Measurements from ENCODE around the gene CASP10.
"Not testable (repeated sequence)": the region's sequence is repeated elsewhere in the genome, so short reads cannot be mapped to it uniquely, and the experiment has no call there.

Gene CASP10

DNA sequence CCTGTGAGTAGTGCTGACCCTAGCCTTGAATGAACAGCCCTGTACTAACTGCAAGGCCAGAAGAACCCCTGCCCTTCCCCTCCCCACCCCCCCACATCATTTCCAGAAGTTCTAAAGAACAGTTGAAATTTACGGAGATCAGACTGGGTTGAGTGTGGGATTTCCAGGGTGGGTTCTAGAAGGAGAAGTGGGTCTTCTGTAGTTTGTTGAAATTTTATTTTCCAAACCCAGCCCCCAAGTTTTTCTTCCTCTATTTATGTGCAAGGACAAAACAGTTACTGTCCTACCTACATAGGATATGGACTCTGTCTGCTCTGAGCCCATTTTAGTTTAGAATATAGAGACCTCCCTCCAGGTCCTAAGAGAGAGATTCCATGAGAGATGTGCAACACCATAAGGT is 26.3 kb upstream of the CASP10 start:
- DNase-seq (ENCODE audit: low spot score) (no peak), ATAC-seq (ENCODE audit: low read depth) (no peak)
- Histone ChIP-seq H3K4me3 (ENCODE audit: severe bottlenecking) (no peak overlapping the region), H3K27ac (ENCODE audit: poor library complexity, severe bottlenecking) (peak overlapping the region; percentile 54), H3K27me3 (ENCODE audit: insufficient read depth, poor library complexity, severe bottlenecking) (no peaks in the 10 kb centered on the region), H3K4me1 (ENCODE audit: insufficient read depth, poor library complexity, severe bottlenecking) (peaks cover 17% of the 10 kb centered on the region), H3K9me3 (ENCODE audit: severe bottlenecking) (no peaks in the 10 kb centered on the region), H3K36me3 (ENCODE audit: low read depth) (peaks cover 64% of the 10 kb centered on the region)
- TF ChIP-seq CTCF (IDR thresholded peaks at IDR 0.05; ENCODE audit: poor library complexity, severe bottlenecking): no peak

- Histone ChIP-seq H3K36me3 (ENCODE audit: low read depth) (peaks cover 63% of the 10 kb centered on the region), H3K27ac (ENCODE audit: poor library complexity, severe bottlenecking) (peak overlapping the region; percentile 54), H3K4me3 (ENCODE audit: severe bottlenecking) (no peak overlapping the region), H3K27me3 (ENCODE audit: insufficient read depth, poor library complexity, severe bottlenecking) (no peaks in the 10 kb centered on the region), H3K9me3 (ENCODE audit: severe bottlenecking) (no peaks in the 10 kb centered on the region), H3K4me1 (ENCODE audit: insufficient read depth, poor library complexity, severe bottlenecking) (peaks cover 7% of the 10 kb centered on the region)
- TF ChIP-seq CTCF (IDR thresholded peaks at IDR 0.05; ENCODE audit: poor library complexity, severe bottlenecking): no peak
- DNase-seq (ENCODE audit: low spot score) (no peak), ATAC-seq (ENCODE audit: low read depth) (peak; percentile 55; the same call in 2 of the 3 replicates)
Measured at GRCh38 chr2:201157694-201158093, 25.2 kb upstream of the CASP10 start.

DNA sequence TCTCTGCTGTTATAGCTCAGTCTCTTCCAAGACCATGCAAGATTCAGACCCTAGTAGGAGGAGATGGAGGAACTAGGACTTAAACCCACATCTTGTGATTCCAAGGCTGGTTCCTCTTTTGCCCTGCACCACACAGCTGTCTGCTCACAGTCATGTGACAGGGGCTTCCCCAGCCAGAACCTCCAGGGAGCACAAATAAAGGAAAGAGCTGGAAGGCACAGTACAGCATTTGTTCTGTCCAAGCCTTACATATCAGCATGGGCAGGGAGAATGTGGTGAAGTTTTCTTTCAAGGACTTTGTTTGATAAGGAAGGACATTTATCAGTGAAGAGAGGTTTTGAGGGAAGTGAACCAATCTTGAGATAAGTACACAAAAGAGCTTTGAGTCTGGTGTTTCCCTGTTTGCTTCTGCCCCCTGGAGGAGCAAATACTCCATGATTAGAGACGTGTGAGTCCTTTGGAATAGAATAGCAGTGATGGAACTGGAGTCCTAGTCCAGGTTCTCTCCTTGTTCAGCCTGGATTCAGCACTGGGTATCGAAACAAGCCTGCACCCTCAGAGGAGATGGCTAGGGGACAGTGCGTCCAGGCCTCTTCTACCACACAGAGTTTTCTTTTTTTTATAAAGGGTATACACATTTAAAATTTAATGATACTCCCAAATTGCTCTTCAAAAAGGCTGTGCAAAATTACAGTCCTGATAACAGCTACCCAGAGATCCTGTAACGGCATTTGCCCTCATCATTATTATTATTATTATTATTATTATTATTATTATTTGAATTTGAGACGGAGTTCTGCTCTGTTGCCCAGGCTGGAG is 24.6 kb upstream of the CASP10 start:
- H3K27me3 ChIP-seq (ENCODE audit: insufficient read depth, poor library complexity, severe bottlenecking): no peaks in the 10 kb centered on the region
- DNase-seq (ENCODE audit: low spot score): no peak
- H3K4me1 ChIP-seq (ENCODE audit: insufficient read depth, poor library complexity, severe bottlenecking): peaks cover 7% of the 10 kb centered on the region
- peak overlapping the region; percentile 54 for H3K27ac ChIP-seq (ENCODE audit: poor library complexity, severe bottlenecking)
- H3K36me3 ChIP-seq (ENCODE audit: low read depth): peaks cover 63% of the 10 kb centered on the region
- no peaks in the 10 kb centered on the region for H3K9me3 ChIP-seq (ENCODE audit: severe bottlenecking)
- TF ChIP-seq CTCF (IDR thresholded peaks at IDR 0.05; ENCODE audit: poor library complexity, severe bottlenecking): peak; percentile 89
- ATAC-seq (ENCODE audit: low read depth): peak; percentile 88
- no peak overlapping the region for H3K4me3 ChIP-seq (ENCODE audit: severe bottlenecking)

GRCh38 chr2:201164166-201164565 is 18.8 kb upstream of the CASP10 start:
- Histone ChIP-seq H3K4me3 (ENCODE audit: severe bottlenecking) (no peak overlapping the region), H3K4me1 (ENCODE audit: insufficient read depth, poor library complexity, severe bottlenecking) (no peaks in the 10 kb centered on the region), H3K27me3 (ENCODE audit: insufficient read depth, poor library complexity, severe bottlenecking) (no peaks in the 10 kb centered on the region), H3K9me3 (ENCODE audit: severe bottlenecking) (no peaks in the 10 kb centered on the region), H3K27ac (ENCODE audit: poor library complexity, severe bottlenecking) (no peak overlapping the region), H3K36me3 (ENCODE audit: low read depth) (peaks cover 56% of the 10 kb centered on the region)
- no peak for ATAC-seq (ENCODE audit: low read depth)
- no peak for TF ChIP-seq CTCF (IDR thresholded peaks at IDR 0.05; ENCODE audit: poor library complexity, severe bottlenecking)
- DNase-seq (ENCODE audit: low spot score): no peak

- no peak for DNase-seq (ENCODE audit: low spot score)
- H3K9me3 ChIP-seq (ENCODE audit: severe bottlenecking): no peaks in the 10 kb centered on the region
- ATAC-seq (ENCODE audit: low read depth): no peak
- peaks cover 30% of the 10 kb centered on the region for H3K36me3 ChIP-seq (ENCODE audit: low read depth)
- no peaks in the 10 kb centered on the region for H3K4me1 ChIP-seq (ENCODE audit: insufficient read depth, poor library complexity, severe bottlenecking)
- TF ChIP-seq CTCF (IDR thresholded peaks at IDR 0.05; ENCODE audit: poor library complexity, severe bottlenecking): no peak
- no peak overlapping the region for H3K27ac ChIP-seq (ENCODE audit: poor library complexity, severe bottlenecking)
- no peaks in the 10 kb centered on the region for H3K27me3 ChIP-seq (ENCODE audit: insufficient read depth, poor library complexity, severe bottlenecking)
- H3K4me3 ChIP-seq (ENCODE audit: severe bottlenecking): no peak overlapping the region
Measured at GRCh38 chr2:201167546-201167945, 15.4 kb upstream of the CASP10 start.

DNA sequence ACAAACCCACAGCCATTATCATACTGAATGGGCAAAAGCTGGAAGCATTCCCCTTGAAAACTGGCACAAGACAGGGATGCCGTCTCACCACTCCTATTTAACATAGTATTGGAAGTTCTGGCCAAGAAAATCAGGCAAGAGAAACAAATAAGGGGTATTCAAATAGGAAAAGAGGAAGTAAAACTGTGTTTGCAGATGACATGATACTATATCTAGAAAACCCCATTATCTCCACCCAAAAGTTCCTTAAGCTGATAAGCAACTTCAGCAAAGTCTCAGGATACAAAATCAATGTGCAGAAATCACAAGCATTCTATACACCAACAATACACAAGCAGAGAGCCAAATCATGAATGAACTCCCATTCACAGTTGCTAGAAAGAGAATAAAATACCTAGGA is 14.4 kb upstream of the CASP10 start:
- H3K4me3 ChIP-seq (ENCODE audit: severe bottlenecking); H3K27me3 ChIP-seq (ENCODE audit: insufficient read depth, poor library complexity, severe bottlenecking); ATAC-seq (ENCODE audit: low read depth); H3K4me1 ChIP-seq (ENCODE audit: insufficient read depth, poor library complexity, severe bottlenecking); H3K9me3 ChIP-seq (ENCODE audit: severe bottlenecking); DNase-seq (ENCODE audit: low spot score); H3K27ac ChIP-seq (ENCODE audit: poor library complexity, severe bottlenecking): not testable (repeated sequence)
- H3K36me3 ChIP-seq (ENCODE audit: low read depth): peaks cover 20% of the 10 kb centered on the region

All from RWPE2 (cell line).